GM21367 (cell line): ENCODE data around the gene TUBB4B.

Source experiments
- ATAC-seq: cut with Tn5 transposase; IDR thresholded peaks from one replicate; pipeline ENCODE4 v1.9.1; 2021; ENCODE audit not compliant: unreplicated experiment

Gene TUBB4B

DNA sequence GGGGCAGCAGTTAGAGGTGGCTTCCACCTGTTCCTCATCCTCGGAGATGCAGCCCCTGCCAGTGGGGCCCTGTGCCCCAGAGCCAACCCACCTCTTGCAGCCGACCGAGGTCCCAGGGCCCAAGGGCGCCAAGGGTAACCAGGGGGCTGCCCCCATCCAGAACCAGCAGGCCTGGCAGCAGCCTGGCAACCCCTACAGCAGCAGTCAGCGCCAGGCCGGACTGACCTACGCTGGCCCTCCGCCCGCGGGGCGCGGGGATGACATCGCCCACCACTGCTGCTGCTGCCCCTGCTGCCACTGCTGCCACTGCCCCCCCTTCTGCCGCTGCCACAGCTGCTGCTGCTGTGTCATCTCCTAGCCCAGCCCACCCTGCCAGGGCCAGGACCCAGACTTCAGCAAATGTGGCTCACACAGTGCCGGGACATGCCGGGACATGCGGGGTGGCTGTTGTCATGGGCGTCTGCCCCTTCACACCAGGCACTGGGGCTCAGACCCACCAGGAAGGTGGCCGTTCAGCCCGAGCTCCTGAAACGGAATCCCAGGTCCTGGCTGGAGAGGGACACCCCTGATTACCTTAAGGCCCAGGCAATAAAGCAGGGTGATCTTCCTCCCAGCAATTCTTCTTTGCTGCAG, 15.3 kb upstream of the TUBB4B start:
- ATAC-seq: no peak

DNA sequence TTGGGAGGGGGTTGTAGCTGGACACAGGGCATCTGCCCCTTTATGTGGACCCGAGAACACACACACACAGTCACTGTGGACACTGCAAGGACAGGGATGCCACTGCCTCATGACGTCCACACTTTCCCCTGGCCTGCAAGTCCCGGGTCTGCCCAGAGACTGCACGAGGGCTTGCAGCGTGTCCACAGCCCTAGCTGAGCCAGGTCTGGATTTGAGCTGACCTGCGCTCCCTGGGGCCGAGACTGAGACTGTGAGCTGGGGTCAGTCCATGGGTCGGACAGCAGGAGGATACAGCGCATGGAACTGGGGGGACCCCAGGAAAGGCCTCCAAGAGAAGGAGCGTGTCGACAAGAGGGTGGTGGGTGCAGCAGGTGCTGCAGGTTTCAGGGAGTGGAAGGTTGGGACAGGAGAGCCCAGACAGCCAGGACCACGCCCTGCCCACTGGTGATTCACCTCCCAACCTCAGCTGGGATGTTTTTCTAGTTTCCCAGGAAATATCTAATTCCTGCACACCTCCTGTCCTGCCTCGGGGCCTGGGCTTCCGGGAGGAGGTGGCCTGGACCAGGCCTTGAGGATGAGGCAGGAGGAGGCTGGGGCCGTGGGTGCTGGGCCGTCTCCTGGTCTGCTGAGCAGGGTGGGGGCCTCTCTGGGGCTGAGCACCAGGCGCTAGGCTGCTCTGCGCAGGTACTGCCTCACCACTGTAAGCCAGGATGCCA, 14.6 kb upstream of the TUBB4B start:
- ATAC-seq: no peak

DNA sequence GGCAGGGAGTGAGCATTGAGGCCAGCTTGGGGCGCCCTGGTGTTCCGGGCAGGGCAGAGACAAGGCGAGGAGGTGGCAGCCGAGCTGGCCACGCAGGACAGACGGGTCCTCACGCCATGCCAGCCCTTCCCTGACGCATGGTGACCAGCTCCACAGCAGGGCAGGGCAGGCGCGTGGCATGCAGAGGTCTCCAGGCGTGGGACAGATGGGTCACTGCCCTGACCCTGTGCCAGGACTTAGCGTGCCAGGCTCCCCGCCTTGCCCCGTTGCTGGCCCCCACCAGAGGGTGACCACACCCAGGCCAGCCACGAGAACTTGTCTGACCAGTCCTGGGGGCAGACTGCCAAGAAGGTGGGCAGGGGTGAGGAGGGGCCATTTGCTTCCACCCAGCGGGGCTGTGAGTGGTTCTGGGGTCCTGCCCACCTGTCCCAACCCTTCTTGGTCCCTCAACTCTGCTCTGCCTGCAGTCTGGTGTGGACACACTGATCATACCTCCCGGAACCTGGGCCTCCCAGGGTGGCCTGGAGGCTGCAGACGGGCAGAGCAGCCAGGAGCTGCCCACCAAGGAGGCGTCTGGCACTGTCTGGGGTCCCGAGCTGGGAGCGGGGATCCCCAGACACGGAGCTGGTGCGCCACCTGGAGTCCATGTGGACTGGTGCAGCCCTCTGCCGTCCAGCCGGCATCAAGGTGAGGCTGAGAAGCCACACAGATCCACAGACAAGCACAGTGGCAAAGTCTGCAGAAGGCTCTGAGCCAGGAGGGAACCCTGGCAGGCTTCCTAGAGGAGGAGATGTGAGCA, 13.8 kb upstream of the TUBB4B start, which contains the start of gene RNF224:
RNF224 (plus strand) TSS at position 449 of the 799 bp plus-strand sequence. CDS start 834 bp downstream, outside the sequence.
- no peak for ATAC-seq

DNA sequence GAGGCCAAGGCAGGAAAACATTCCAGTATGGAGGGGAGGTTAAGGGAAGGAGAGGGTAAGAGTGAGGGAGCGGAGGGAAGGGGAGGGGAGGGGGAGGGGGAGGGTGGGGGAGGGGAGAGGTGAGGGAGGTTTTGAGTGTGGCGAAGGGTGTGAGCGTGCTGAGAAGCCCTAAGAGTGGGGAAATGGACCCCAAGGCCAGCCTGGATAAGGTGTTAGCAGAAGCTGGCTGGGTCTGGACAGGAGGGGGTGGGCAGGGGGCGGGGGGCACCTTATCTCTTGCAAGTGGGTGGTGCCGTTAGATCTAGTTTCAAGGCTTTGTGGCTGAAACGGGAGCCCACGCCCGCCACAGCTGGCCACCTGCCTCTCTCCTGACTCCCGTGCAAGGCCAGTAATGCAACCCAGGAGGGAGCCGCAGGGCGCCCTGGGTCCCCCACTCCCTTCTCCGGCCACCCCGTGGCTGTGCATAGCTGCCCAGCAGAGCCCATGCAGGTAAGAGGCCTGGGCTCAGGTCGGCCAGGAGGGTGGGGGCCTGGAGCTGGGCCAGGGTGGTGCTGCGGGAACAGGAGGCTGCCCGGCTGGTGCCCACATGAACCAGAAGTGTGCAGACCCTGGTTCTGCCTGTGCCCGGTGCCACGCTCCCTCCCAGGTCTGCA, 13.1 kb upstream of the TUBB4B start:
- no peak for ATAC-seq

DNA sequence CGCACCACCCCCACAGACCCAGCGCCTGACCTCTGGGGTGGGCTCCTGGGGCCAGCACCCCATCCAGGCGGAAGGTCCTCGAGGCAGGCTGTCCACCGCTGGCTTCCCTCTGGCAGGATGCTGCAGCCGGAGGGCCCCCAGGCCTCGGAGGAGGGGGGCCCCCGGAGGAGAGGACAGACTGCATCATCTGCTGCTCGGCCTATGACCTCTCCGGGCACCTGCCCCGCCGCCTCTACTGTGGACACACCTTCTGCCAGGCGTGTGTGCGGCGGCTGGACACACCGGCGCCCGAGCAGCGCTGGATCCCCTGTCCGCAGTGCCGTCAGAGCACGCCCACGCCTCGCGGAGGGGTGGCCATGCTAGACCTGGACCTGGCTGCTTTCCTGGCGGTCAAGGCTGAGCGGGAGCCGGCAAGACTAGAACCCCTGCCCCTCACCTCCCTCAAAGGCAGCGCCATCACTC, 12.6 kb upstream of the TUBB4B start:
- no peak for ATAC-seq

DNA sequence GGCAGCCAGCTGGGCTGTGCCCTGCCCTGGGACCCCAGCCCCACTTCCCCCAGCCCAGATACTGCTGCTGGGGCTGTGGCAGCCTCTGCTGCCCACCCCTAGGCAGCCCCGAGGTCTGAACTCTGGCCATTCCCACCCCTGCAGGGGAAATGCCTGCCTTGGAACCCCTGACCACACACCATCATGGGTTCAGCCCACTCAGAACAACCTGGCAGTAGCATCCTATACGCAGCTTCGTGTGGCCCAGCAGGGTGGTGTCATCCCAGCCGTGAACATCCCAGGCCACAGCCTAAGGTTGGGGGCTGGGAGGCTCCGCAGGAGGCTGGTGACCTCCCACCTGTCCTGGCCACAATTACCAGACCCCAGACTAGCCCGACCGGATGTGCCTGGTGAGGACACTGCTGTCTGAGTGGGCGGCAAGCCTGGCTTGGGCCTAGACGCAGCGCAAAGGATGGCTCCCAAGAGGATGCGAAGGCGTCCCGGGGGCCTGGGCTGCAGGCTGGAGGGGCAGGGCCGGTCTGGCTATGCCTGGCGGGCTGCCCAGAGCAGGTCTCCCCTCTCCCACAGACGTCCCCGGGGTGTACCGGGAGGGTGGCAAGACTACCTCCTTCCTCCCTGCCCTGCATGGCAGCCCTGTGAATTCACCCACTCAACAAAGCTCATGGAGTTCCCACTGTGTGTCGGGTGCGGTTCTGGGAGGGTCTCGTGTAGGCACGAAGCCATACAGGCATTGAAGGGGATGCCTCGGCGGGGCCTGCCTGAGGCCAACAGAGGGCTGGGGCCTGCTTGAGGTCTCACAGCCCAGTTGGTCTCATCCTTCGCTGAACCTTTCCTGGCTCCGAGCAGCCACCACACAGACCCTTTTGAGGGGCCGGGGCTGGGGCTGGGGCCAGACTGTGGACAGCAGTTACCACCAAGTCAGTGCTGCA, 11.9 kb upstream of the TUBB4B start:
- no peak for ATAC-seq

DNA sequence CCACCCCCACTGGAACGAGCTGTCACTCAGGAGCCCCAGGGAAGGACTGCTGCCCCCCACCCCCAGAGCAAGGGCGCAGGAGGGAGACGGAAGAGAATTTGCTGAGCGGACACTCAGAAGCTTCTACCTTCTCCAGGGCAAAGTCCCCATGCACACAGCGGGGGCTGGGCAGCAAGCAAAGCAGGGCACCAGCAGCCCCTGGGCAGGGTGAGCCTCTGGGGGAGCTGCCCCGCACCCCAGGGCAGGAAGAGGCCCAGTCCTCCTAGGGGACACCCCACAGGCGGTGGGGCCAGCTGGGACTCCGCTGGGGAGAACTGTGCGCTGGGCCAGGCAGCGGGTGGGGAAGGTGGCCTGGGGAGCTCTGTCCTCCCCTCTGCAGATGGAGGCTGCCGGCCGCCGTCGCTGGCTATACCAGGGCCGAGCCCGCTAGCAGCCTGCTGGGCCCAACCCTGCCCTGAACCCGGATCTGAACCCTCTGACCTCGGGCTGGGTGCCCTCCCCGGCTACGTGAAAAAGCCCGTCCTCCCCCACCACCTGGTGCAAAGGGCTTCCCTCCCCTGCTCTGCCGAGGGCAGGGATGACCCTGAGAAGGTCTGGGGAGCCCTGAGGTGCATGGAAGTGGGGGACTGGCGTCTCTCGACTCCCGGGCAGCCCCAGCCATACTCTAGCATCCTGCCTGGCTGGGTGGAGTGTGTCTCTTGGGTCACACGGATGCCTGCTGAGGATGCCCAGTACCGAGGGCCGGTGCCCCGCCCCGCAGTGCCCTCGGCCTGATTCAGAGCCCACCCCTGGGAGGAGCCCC, 11.0 kb upstream of the TUBB4B start:
- ATAC-seq: no peak

DNA sequence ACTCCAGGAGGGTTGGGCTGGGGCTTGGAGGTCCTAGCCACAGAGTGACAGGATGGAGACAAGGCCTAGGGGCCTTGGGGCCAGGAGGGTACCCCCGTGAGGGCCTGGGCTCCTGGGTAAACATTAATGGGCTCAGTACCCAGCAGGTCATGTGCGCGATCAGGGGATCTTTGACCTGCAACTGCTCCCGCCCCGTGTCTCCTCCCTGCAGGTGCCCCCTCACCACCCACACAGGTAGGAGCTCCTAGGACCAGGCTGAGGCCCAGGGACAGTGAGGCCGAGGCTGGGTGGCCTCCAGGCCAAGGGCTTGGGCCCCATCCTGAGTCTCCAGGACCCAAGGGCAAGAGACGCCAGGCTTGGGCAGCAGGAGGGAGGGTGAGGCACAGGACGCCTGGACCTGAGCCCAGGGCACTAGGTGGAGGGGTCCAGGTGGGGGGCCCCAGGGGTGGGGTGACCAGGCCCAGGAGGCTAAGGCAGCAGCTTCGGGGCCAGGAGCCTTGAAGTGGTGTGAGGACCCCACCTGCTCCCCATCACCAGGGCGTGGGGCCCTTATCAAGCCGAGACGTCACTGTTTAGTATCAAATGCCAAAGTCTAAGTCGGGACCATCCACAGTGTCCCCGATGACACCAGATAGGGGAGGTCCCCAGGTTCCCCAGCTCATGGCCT, 10.2 kb upstream of the TUBB4B start, which contains the start of gene SLC34A3:
SLC34A3 (plus strand) TSS at position 197 of the 667 bp plus-strand sequence. CDS start 802 bp downstream, outside the sequence.
- ATAC-seq: no peak

DNA sequence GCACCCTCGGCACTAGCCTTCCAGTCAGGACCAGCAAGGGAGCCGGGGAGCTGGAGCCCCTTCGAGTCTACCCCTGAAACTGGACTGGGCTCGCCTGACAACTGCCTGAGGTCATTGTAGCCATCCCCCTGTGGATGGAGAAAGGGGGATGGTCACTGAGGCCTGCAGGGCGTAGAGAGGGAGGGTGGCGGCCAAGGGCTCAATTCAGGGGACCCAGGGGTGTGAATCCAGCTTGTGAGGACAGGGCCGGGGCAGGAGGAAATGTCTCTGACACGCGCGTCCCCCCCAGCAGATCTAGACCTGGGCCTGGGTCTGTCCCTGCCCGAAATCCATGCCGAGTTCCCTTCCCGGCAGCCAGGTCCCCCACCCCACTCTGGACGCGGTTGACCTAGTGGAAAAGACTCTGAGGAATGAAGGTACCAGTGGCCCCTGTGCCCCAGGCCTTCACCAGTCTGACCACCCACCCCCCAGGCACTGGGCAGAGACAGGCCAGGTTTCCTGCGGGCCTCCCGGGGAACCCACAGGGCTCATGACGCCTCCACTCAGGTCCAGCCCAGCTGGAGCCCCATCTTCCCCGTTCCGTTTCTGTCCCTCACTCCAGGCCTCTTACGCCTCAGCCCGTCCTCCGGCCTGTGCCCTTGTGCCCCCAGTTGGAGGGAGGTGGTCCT, 9.6 kb upstream of the TUBB4B start:
- ATAC-seq: no peak

DNA sequence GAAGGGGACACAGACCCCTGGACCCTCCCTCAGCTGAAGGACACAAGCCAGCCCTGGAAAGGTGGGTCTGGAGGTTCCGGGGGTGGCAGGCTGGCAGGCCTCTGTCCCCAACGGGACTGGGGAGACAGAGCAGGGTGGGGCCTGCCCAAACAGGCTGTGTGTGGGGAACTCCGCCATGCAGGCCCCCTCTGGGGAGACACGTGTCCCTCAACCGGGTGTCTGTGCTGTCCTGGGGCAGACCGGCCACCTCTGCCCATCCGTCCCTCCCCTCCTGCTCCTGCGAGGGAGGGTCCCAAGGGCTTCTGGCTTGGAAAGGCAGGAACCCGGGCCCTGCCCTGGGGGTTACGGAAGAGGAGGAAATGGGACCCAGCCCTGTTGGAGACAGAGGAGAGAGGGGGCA, 9.0 kb upstream of the TUBB4B start:
- no peak for ATAC-seq

DNA sequence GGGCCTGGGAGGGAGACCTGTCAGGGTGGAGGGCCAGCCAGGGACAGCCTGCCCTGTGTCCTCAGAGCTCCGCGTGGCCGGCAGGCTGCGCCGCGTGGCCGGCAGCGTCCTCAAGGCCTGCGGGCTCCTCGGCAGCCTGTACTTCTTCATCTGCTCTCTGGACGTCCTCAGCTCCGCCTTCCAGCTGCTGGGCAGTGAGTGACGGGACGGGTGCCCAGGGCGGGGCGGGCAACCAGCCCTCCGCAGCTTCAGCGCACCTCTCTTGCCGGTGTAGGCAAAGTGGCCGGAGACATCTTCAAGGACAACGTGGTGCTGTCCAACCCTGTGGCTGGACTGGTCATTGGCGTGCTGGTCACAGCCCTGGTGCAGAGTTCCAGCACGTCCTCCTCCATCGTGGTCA, 8.6 kb upstream of the TUBB4B start:
- ATAC-seq: no peak

DNA sequence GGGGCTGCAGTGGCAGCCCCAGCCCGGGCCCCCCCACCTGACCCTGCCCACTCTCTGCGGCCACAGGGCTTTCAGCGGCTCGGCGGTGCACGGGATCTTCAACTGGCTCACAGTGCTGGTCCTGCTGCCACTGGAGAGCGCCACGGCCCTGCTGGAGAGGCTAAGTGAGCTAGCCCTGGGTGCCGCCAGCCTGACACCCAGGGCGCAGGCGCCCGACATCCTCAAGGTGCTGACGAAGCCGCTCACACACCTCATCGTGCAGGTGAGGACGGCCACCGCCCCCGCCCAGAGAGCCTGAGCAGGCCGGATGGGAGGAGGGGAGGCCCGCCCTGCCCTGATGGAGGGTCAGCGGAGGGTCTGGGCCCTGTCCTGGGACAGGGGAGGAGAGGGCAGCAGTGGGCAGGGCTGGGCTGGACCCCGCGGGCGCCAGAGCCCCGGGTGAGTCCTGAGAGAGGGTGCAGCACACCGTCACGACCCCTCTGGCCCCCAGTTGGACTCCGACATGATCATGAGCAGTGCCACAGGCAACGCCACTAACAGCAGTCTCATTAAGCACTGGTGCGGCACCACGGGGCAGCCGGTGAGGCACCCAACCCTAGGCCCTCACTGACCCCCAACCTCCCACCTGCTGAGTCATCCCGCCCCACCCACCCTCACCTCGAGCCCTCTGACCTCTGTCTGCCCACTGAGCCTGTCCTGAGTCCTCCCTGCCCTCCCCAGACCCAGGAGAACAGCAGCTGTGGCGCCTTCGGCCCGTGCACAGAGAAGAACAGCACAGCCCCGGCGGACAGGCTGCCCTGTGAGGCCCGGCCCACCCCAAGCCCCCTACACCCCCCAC, 7.7 kb upstream of the TUBB4B start:
- no peak for ATAC-seq

DNA sequence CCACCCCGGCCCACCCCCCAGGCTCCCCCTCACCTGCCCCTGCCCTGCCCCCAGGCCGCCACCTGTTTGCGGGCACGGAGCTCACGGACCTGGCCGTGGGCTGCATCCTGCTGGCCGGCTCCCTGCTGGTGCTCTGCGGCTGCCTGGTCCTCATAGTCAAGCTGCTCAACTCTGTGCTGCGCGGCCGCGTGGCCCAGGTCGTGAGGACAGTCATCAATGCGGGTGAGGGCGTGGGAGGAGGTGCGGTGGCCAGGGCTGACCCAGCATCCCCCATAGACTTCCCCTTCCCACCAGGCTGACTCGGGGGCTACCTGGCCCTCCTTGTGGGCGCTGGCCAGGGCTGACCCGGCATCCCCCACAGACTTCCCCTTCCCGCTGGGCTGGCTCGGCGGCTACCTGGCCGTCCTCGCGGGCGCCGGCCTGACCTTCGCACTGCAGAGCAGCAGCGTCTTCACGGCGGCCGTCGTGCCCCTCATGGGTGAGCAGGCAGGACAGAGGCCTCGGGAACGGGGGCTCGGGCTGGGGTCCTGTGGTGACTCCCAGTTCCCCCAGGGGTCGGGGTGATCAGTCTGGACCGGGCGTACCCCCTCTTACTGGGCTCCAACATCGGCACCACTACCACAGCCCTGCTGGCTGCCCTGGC, 6.9 kb upstream of the TUBB4B start:
- no peak for ATAC-seq

DNA sequence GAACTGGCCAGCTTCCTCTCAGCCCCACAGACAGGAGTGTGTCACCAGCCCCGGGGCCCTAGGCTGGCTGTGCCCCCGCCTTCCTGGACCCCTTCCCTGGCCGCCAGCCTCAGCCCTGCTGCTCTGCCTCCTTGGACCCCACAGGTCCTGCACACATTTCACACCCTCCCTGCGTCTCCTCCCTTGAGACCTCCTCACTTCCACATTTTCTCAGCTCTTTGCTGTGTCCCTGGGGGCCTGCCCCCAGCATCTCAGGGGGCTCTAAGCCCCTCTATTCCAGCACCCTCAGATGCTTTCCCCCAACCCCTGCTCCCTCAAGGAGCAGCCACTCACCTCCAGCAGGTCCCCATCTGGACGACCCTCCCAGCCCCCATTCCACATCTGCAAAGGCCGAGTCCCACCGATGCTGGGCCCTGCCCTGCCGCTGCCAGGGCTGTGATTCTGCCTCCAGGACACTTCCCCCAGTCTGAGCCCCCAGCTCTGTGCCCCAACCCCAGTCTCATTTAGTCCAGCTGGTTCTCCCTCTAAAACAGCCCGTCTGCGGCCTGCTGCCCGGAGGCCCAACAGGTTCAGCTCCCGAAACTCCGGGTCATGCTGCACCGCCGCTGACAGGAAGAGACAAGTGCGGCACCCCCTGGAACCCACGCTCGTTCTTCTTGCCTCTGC, 6.2 kb upstream of the TUBB4B start:
- no peak for ATAC-seq

DNA sequence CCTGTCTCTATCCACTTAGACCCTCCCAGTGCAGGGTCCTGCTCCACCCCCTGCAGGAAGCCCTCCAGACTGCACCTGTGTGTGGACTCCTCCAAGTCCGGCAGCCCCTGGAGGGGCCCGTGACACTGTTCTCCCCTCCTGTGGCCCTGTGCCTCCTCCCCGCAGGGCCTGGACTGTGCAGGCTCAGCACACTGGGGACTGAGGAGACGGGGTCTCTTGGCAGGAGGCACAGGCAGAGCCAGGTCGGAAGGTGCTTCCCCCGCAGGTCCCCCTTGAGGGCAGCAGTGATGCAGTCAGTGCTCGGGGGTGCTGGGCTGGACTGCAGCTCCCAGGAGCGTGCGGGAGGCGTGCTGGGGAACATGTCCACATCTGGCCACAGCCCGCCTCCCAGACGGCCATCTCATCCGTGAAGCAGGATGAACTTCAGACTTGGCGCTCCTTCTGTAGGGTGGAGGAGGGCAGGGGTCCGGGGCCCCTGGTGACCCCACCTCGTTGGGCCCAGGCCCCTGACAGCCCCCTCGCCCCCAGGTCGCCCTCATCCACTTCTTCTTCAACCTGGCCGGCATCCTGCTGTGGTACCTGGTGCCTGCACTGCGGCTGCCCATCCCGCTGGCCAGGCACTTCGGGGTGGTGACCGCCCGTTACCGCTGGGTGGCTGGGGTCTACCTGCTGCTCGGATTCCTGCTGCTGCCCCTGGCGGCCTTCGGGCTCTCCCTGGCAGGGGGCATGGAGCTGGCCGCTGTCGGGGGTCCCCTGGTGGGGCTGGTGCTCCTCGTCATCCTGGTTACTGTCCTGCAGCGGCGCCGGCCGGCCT, 5.5 kb upstream of the TUBB4B start:
- no peak for ATAC-seq
